G401 (cell line): Measurements from ENCODE around the gene ITSN1. TPM values are rescaled to one million over a fixed set of nuclear protein-coding genes. Genes with fewer than 3 reads are reported as not detected.

Experiments used
- DNase-seq: peaks from one replicate; pipeline ENCODE4 v3.0.0-alpha.2; 2015; ENCODE audit warnings: low spot score
- in situ Hi-C: cut with HindIII; loops from 2 replicates; pipeline ENCODE4 v1.10.0; 2016; ENCODE audit warnings: low sequenced_read_pairs, mixed read lengths
- total RNA-seq: library from RNA; depleted of rRNA; stranded (reverse); fragments of >200 nt; shearing (Covaris generic); gene quantifications from 2 replicates; pipeline ENCODE4 v1.2.3, GENCODE V29; 2014

ITSN1 gene
- total RNA-seq, 1 experiment from 2014 or later = 64.3 TPM

DNA sequence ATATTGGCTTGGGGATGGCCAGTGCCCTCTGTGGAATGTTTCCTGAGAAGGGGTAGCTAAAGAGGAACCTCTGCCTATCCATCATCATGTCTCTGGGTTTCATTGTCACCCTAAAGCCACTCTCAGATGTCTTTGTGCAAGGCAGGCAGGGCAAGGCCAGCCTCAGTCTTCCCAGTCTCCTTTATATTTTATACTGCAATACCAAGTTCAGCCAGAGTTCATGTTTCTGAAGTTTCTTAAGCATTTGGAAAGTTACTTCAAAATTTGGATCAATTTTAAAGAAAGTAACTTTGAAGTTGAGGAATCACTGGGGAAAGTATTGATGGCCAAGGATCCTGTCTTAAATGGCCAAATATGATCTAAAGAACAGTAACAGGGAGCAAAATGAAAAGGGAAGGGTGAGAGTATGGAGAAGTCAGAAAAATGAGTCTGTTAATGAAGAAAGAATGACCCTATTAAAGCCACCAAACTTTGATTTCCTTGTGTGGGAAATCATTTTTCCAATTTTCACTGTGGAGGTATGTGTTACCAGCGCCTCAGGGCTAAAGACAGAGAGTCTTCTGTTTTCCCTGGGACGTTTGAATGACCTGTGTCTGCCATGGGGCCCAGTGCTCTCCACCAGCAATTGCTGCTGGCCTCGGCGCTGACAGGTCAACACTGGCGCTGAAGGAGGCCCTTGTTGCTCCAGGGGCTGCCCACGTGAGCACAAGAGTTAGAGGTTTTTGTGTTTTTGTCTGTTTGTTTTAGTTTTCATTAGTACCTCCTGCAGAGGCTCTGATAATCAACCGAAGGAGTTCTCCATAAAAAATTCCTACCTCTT lies 179.4 kb downstream of the ITSN1 start:
- no peak for DNase-seq
- in situ Hi-C loops = no loop called here

DNA sequence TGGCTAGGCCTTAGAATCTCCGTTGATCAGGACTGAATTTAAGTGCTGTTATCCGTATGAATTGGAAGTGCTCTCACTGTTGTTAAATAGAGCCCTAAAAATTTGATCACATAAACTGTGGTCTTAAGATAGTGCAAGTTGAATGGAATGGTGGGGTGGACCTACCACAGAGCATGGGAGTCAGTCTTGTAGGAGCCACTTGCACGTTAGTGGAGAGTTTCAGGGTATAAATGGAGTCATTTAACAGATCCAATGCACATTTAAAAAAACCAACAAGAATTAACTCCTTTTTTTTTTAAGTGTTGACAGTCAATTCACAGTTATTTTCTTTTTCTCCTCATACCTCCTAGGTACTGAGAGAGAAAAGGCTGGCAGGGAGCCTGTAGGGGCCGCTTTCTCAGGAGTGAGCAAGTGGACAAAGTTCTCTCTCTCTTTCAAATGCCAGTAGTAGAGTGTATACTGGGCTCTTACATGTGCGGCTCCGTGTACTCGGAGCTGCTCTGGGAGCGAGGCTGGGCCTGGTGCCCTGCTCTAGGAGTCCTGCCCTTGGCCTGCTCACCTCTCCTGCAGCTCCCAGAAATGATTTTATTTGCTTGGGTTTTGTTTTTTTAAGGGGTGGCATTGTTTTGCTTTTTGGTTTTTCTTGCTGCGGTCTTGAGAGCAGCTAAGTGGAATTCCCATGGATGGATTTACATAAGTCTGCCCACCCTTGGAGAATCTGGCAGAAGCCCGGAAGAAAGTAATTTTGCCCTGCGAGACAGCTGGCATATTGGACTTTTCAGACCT lies 182.0 kb downstream of the ITSN1 start:
- in situ Hi-C loops = no loop called here
- DNase-seq = peak; percentile 57

DNA sequence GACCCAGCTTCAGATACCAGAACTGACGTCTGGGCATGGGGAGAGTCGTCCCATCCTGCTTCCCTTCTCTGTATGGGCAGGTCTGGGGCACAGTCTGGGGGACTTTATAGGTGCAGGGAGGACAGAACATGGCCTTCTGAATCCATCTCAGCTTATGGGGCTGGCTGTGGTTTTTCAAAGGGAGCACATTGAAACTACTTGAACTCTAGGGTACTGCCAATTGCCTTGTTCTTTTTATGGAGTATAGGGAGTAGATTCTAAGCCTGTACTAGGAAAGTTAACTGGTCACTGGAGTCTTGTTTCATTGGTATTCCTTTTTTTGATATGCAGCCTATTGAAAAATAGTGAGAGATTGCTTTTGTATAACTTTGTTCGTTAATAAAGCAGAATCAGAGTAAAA lies 183.1 kb downstream of the ITSN1 start:
- DNase-seq = no peak
- in situ Hi-C loops = no loop called here

DNA sequence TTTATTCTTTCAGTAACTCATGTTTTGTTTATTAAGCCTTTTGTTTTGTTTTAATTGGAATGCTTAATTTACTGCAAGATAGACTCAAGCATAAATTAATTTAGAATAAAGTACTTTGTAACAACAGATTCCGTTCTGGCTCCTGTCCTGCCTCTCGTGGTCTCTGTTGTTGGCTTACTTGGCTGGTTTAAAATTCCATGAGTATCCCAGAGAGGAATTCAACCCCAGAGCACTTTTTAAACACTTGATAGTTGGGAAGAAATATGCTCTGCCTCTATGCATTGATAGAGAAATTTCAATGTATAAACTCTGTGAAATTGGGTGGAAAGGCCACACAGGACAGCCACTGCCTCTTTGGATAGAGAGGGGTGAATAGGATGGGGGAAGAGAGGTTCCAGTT lies 183.6 kb downstream of the ITSN1 start:
- DNase-seq = no peak
- in situ Hi-C loops = no loop called here

DNA sequence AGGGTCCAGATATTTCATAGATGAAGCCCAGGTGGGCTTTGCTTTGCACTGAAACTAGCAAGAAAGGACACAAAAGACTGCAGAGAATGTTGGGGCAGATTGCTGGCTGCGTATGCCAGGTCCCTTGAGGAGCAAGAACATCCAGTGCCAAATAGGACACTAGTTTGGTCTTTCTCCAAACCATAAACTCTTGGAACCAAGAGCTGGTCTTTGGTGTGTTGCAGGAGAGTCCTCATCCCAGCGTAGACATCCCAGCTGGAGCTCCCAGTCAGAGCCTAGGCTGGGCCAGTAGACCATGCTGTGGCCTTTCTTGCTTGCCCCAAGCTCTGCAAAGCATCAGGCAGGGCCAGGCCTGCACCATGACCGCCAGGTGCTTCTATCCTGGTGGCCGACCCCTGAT lies 185.8 kb downstream of the ITSN1 start:
- in situ Hi-C loops = no loop called here

DNA sequence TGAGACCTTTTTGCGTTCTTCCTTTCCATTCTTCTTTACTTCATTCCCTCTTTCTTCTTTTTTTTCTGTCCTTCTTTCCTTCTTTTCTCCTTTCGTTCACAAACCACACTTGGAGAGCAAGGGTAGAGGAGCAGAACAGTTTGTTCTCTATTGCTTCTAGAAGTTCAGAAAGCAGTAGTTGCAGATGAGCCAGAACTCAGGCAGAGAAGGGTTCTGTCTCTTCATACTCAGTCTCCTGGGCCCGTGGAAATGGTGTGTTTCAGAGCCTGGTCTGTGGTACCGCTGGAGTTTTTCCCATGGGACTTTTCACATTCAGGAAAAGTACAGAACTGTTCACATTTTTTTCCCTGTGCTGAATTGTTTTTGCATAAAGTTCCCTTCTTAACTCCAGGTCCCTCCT lies 186.3 kb downstream of the ITSN1 start:
- in situ Hi-C loops = no loop called here
- no peak for DNase-seq

More for the DNA sequence above, 185.8 kb downstream of the ITSN1 start:
- DNase-seq = peak; percentile 94

DNA sequence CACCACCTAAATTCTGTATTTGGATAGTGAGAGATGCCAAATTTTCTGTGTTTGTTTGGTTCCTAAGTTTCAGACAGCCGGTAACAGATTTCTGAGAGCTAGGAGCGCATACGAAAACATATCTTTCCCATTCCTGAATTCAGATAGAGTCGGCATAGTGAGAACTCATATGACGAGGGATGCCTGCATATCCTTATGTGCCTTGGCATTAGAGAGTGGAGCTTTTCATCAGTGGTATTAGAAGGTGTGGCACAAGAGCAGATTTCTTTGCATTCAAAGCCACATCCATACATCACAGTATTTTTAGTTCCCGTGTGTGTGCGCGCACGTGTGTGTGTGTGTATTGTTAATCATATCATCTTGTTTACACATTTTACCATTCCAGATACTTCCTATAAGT lies 187.5 kb downstream of the ITSN1 start:
- in situ Hi-C loops = no loop called here
- DNase-seq = no peak

DNA sequence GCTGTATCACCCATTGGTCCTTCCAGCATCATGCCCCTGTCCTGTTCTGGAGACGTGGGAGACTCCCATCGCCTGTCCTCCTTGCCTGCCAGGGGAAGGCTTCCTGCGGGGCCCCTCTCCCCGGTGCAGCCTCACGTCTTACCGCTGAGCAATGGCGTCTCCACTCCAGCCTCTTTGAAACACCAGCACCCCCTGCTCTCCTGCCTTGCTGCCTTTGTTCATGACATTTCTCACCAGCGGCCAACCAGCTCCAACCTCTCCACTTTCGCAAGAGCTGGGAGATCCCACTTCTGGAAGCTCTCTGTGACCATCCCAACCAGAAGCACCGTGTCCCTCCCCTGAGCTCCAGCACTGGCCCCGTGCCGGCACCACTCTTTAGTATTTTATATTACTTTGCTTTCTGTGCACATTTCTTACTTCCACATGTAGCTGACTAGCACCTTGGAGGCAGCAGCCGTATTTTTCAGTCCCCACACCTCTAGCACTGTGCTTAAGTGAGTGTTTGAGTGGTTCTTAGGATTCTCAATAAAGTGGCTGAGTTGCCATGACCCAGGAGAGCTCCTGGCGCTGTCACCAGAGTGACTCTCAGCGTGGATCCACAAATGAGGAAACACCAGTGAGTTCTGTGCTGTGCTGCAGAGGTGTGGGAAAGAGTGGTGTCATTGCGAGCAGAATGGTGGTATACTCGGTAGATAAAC lies 189.8 kb downstream of the ITSN1 start:
- in situ Hi-C loops = no loop called here
- DNase-seq = no peak

DNA sequence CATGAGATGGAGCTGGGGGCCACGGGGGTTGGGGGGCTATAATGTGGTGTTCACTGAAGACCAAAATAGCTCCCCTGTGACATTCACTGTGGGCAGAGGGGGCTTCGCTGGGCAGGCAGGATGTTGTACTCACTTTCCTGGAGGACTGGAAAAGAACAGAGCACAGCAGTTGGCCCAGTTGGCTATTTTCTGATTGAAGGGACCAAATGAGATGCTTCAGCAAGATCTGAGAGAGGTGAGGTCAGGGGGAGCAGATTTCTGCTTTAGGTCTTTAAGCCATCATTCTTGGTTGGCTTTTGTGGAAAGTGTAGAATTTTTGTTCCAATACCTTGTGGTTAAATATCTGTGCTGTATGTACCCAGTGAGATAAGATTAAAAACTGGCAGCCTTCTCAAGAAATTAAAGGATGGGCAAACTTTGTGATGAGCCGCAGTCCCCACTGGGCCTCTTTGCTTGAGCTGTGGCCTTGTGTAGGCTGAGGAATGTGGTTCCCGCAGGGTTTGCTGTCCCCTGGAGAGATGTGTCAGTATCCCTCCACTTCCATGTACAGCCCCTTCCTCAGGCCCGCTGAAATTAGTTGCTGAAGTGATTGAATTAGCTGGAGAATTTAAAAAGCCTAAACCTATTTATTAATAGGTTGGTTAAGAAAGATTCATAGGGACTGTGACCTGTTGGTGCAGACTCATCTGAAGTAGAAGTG lies 192.7 kb downstream of the ITSN1 start:
- in situ Hi-C loops = no loop called here
- DNase-seq = no peak

DNA sequence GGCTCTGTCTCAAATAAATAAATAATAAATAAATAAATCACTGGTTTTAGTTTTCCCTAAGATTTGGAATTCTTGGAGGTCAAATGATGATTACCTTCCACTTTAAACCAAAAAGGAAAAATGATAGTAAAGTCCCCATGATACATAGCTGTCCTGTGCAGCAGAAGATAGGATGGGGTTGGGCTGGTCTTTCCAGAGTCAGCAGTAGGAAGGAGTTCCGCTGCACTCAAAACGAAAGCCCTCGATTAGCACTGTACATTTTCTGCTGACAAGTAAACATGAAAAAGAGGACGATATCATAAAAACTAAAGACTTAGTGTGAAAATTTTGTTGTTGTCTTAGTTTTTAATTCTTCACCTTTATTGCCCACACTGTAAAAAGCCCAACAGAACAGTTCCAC lies 193.6 kb downstream of the ITSN1 start:
- no peak for DNase-seq
- in situ Hi-C loops = no loop called here

DNA sequence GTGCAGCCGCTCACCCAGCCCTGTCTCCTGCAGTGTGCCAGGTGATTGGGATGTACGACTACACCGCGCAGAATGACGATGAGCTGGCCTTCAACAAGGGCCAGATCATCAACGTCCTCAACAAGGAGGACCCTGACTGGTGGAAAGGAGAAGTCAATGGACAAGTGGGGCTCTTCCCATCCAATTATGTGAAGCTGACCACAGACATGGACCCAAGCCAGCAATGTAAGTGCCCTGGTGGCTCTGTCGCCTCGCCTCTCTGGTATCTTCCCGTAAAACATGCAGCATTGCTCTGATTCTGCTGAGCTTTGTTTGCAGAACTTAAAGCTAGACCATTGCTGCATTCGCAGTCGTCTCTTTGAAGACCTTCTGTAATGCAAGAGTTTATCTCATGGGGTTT lies 194.1 kb downstream of the ITSN1 start:
- in situ Hi-C loops = no loop called here
- DNase-seq = no peak

DNA sequence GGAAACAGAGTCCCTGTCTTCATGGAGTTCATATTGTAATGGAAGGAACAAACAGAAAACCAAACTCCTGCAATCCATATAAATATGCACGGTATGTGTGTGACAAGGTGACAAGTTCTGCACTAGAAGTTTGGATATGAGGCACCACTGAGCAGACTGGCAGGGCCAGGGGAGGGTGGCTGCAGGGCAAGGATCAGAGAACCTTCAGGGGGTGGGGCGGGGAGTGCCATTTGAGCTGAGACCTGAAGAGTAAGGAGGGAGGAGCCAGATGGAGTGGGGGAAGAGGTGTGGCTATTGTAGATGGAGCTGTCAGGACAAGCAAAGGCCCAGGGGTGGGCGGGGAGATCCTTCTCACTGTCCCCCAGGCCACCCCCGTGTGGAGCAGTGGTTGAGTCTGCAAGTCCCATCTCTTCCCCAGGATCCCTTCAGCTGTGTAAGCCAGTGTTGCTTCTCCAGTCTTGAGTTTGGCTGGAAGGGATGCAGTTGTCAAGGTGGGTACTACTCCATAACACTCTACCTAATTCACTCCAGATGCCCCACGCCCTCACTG lies 196.9 kb downstream of the ITSN1 start:
- DNase-seq = no peak

DNA sequence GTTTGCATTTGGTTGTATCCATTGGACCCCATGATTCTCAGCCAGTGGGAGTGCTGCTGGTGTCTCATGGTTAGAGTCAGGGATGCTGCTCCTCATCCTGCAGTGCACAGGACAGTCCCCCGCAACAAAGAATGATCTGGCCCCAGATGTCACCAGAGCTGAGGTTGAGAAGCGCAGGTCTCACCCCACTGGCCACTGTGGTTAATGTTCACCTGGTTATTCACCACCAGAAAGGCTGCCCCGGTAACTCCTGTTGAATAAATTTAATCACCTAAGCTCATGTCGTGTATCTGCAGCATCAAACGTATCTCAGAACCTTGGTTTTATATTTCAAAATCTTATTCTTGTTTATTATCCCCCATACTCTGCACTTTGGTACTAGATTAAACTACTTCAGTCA lies 197.5 kb downstream of the ITSN1 start:
- in situ Hi-C loops = no loop called here
- no peak for DNase-seq

More for the DNA sequence above, 196.9 kb downstream of the ITSN1 start:
- in situ Hi-C loops = no loop called here

DNA sequence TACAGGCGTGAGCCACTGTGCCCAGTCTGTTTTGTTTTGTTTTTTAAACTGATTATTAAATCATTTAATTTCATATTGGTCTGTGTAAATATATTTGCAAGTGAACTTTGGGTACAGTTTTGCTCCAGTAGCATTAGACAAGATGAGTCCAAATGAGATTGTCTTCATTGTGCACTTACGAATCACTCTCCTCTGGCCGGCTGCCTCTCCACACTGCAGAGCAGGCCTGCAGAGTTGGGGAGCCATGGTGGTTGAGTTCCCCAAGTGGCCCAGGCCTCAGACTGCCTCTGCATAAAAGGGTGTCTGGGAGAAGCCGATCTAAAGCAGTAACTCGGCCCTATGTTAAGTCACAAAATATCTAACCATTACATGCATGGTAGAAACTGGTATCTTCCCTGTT lies 198.5 kb downstream of the ITSN1 start:
- DNase-seq = no peak
- in situ Hi-C loops = no loop called here

DNA sequence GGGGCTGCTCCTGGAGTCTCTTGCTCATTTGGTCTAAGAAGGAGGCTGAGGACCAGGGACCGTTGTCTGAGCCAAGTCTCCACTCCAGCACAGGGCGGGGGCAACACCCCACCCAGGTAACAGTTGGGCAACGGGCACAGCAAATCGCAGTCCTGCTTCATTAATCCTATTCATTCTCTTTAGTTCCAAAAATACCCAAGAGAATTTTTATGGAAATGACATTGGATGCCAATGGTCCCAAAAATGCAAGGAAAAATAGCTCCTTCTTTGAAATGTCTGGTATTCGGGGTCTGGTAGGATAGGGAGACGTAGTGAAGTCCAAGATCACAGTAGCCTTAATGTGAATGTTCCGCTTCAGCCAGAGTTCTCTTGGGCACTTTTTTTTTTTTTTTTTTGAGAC lies 199.3 kb downstream of the ITSN1 start:
- in situ Hi-C loops = no loop called here
- DNase-seq = no peak

DNA sequence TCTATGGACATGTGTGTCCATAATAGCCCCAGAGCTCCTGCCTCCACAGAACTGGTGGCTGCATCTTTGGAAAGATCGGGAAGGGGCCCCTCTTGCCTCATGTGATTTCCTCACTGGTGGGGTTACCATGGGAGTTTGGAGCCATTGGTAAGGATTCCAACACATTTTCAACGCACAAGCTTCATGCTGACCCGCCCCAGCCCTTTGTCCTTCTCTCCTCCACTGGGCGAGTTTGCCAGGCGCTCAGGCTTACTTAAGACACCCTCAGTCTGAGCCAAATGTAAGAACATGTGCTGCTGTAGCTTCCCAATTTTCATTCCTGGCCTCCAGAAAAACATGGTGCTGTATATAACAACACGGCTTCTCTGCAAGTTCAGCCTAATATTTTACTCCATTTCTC lies 200.9 kb downstream of the ITSN1 start:
- no peak for DNase-seq
- in situ Hi-C loops = no loop called here

DNA sequence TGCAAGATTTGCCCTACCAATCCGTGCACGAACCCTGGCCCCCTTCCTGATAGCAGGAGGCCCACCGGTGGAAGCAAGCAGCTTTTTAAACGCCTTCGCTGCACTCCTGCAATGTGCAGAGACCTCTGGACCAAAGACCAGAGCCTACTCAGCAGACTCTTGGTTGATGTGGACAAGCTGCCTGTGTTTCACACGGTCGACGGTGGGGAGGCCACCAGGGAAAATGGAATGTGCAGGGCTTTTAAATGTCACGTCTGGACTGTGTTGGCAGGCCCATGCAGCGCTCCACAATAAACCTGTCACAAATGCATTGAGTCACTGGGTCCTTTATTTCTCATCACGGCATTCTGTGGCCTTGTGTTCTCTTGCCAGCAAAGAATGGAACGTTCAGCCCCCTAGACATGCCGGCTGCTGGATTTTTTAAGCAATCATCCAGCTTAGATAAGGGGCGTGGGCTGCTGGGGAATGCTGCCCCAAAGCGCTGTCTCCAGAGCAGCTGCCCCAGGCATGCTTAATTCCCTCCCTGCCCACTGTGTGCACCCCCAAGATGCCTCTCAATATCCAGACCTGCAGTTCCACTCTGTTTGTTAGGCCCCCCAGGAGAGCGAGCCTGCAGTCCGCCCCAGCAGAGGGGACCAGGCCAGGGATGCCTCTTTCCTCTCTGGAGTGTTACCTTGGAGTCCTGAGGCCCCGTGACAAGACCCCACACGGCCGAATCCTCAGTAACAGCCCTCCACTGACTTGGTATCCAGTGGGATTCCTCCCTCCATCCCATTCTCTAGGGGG lies 202.0 kb downstream of the ITSN1 start:
- no peak for DNase-seq
- in situ Hi-C loops = no loop called here

DNA sequence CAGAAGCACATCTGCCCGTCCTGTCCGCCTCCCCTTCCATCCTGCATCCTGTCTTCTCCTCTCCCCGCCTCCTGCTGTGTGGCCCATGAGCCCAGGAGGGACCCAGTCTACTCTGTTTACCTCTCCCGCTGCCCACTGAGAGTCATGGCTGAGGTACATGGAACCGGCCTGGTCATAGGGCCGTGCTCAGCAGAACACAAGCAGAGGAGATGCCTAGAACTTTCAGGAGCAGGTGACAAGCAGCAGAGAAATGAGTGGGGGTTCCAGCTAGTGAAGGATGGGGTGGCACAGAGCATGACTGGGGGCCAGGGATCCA lies 202.5 kb downstream of the ITSN1 start:
- in situ Hi-C loops = no loop called here
- no peak for DNase-seq

DNA sequence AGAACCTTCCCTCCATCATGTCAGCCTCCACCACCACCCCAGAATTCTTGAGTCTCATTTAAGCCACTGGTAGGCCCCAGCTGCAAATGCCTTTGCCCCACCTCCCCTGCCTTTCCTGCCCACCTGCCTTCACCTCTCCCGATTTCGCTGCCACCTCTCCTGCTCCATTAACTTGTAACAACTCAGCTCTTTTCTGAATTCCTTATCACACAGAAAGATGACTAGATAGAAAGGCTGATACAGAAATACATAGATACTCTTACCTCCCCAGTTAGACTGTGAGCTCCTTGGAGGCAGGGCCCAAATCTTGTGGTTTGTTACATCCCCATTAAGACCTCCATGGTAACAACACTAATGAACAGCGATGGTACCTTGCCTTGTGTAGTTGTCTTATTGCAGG lies 203.8 kb downstream of the ITSN1 start:
- DNase-seq = no peak
- in situ Hi-C loops = no loop called here
